MCF 10A (cell line): ENCODE measurements around the gene SLIRP. TPM values are rescaled to one million over a fixed set of nuclear protein-coding genes. Genes with fewer than 3 reads are reported as not detected.

Experiments
- BruUV-seq: library from RNA; stranded (reverse); fragments of 400-500 nt; replicated peaks from 2 replicates; lab custom pipeline; 2021; lab: Mats Ljungman, UMichigan
- CTCF ChIA-PET: fragments of 300-600 bp; sonication (Branson Sonifier 250); formaldehyde crosslinking; extraction: SDS; loops from one replicate; lab custom pipeline; 2021; ENCODE audit warnings: antibody characterized with exemption, inconsistent platforms; lab: Yijun Ruan, JAX
- POLR2A ChIA-PET: fragments of 300-600, 350-650 bp; sonication (Branson Sonifier 250); formaldehyde crosslinking; extraction: SDS; loops from one replicate; lab custom pipeline; 2020; ENCODE audit warnings: antibody characterized with exemption, inconsistent platforms; lab: Yijun Ruan, JAX
- DNase-seq: peaks from one replicate; pipeline ENCODE4 v3.0.0-alpha.2; 2018; ENCODE audit not compliant: unreplicated experiment
- H3K27ac Mint-ChIP-seq: one replicate; pipeline ENCODE4 v1.8.0; 2022; ENCODE audit warnings: mild to moderate bottlenecking, low read depth, mixed read lengths; ENCODE audit not compliant: unreplicated experiment
- H3K27me3 Mint-ChIP-seq: one replicate; pipeline ENCODE4 v1.8.0; 2022; ENCODE audit warnings: mixed read lengths; ENCODE audit not compliant: insufficient read depth, unreplicated experiment
- H3K36me3 Mint-ChIP-seq: one replicate; pipeline ENCODE4 v1.8.0; 2022; ENCODE audit warnings: mild to moderate bottlenecking, moderate library complexity, mixed read lengths; ENCODE audit not compliant: insufficient read depth, unreplicated experiment
- H3K4me1 Mint-ChIP-seq: one replicate; pipeline ENCODE4 v1.8.0; 2022; ENCODE audit warnings: mixed read lengths; ENCODE audit not compliant: insufficient read depth, unreplicated experiment
- H3K4me3 Mint-ChIP-seq: one replicate; pipeline ENCODE4 v1.8.0; 2022; ENCODE audit warnings: mild to moderate bottlenecking, moderate library complexity, mixed read lengths; ENCODE audit not compliant: unreplicated experiment
- H3K9me3 Mint-ChIP-seq: one replicate; pipeline ENCODE4 v1.8.0; 2022; ENCODE audit warnings: mixed read lengths; ENCODE audit not compliant: unreplicated experiment
- intact Hi-C: fragments of 100-400 bp; cut with micrococcal nuclease; formaldehyde crosslinking; loops from 2 replicates; pipeline ENCODE4 v1.14.1; 2022
- total RNA-seq: library from RNA; stranded (reverse); gene quantifications from 2 replicates; pipeline ENCODE4 v1.2.3, GENCODE V29; 2022
- TF ChIP-seq, protein P1 (sequence below): fragments of 200-600 bp; IDR thresholded peaks from one replicate; pipeline ENCODE4 v1.8.0; 2022; ENCODE audit warnings: antibody characterized with exemption, mild to moderate bottlenecking; ENCODE audit not compliant: unreplicated experiment

SLIRP gene
- total RNA-seq, 1 experiment from 2014 or later: 249 TPM

GRCh38 chr14:77717608-77718305 is 9.9 kb downstream of the SLIRP start:
- no peaks in the 10 kb centered on the region for H3K27me3 Mint-ChIP-seq
- peaks cover 100% of the 10 kb centered on the region for H3K36me3 Mint-ChIP-seq
- BruUV-seq: TSS peak; percentile 95
- POLR2A ChIA-PET: interaction anchor here (2.1 to 2.2 kb wide), 2 partner anchors 9 to 35 kb away, joined by 6 to 21 read pairs; partner anchors contain the start of genes ALKBH1 and SLIRP
- CTCF ChIA-PET: interaction anchor here (0.6 to 0.7 kb wide), 3 partner anchors 20 to 848 kb away, joined by 3 to 4 read pairs (median 3); no protein-coding TSS in a partner anchor
- H3K9me3 Mint-ChIP-seq: no peaks in the 10 kb centered on the region
- intact Hi-C loops: no loop called here
- no peak overlapping the region for H3K4me3 Mint-ChIP-seq
- TF ChIP-seq, protein P1, sequence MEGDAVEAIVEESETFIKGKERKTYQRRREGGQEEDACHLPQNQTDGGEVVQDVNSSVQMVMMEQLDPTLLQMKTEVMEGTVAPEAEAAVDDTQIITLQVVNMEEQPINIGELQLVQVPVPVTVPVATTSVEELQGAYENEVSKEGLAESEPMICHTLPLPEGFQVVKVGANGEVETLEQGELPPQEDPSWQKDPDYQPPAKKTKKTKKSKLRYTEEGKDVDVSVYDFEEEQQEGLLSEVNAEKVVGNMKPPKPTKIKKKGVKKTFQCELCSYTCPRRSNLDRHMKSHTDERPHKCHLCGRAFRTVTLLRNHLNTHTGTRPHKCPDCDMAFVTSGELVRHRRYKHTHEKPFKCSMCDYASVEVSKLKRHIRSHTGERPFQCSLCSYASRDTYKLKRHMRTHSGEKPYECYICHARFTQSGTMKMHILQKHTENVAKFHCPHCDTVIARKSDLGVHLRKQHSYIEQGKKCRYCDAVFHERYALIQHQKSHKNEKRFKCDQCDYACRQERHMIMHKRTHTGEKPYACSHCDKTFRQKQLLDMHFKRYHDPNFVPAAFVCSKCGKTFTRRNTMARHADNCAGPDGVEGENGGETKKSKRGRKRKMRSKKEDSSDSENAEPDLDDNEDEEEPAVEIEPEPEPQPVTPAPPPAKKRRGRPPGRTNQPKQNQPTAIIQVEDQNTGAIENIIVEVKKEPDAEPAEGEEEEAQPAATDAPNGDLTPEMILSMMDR: no peak
- no peaks in the 10 kb centered on the region for H3K4me1 Mint-ChIP-seq
- no peak for DNase-seq
- no peak overlapping the region for H3K27ac Mint-ChIP-seq

DNA sequence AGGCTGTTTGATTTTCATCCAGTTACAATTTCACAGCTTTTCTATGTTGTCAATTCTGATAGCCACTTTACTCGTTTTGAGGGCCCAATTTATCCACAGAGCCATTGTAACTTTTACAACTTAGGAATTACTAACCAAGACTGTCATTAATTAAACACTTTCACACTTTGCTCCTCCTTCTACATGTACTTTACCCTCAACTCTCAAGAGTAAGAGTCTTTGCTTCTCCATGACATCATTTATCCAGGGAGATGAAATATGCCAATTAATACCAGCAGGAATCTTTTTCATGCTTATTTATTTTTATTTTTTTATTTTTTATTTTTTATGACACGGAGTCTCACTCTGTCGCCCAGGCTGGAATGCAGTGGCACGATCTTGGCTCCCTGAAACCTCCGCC is 13.5 kb downstream of the SLIRP start:
- H3K36me3 Mint-ChIP-seq: peaks cover 95% of the 10 kb centered on the region
- H3K27me3 Mint-ChIP-seq: no peaks in the 10 kb centered on the region
- H3K4me3 Mint-ChIP-seq: no peak overlapping the region
- POLR2A ChIA-PET: interaction anchor here (1.0 kb wide), 1 partner anchor 14 kb away, joined by 3 read pairs; no protein-coding TSS in a partner anchor
- CTCF ChIA-PET: interaction anchor here (1.3 to 2.2 kb wide), 2 partner anchors 15 to 67 kb away, joined by 4 to 7 read pairs; no protein-coding TSS in a partner anchor
- intact Hi-C loops: no loop called here
- H3K27ac Mint-ChIP-seq: no peak overlapping the region
- no peak for DNase-seq
- TF ChIP-seq, protein P1: no peak
- H3K4me1 Mint-ChIP-seq: no peaks in the 10 kb centered on the region
- H3K9me3 Mint-ChIP-seq: no peaks in the 10 kb centered on the region
- no TSS peak for BruUV-seq

DNA sequence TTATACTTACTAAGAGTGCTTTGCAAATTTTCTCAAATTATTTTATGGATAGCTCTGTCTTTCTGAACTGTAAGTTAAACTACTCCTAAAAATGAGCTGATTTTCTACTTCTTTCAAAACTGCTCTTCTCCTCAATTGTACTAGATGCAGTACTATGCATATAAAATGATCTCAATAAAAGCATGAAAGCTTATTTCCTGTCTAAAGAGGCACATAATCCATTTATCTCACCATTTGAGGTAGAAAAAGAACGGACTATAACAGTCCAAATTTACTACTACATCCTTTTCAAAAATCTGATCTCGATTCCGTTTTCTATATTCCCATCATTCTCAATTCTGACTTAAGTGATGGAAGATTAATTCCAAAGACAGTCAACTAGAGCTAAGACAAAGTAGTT is 14.4 kb downstream of the SLIRP start:
- no peak for DNase-seq
- H3K27ac Mint-ChIP-seq: no peak overlapping the region
- CTCF ChIA-PET: interaction anchor here (0.5 to 1.3 kb wide), 3 partner anchors 16 to 211 kb away, joined by 3 to 4 read pairs (median 4); no protein-coding TSS in a partner anchor
- intact Hi-C loops: no loop called here
- BruUV-seq: no TSS peak
- no peaks in the 10 kb centered on the region for H3K4me1 Mint-ChIP-seq
- TF ChIP-seq, protein P1: no peak
- H3K27me3 Mint-ChIP-seq: no peaks in the 10 kb centered on the region
- H3K36me3 Mint-ChIP-seq: peaks cover 95% of the 10 kb centered on the region
- H3K9me3 Mint-ChIP-seq: no peaks in the 10 kb centered on the region
- POLR2A ChIA-PET: interaction anchor here (1.1 kb wide), 1 partner anchor 10 kb away, joined by 3 read pairs; no protein-coding TSS in a partner anchor
- no peak overlapping the region for H3K4me3 Mint-ChIP-seq

- H3K36me3 Mint-ChIP-seq: peaks cover 99% of the 10 kb centered on the region
- BruUV-seq: no TSS peak
- H3K27ac Mint-ChIP-seq: no peak overlapping the region
- DNase-seq: no peak
- no peaks in the 10 kb centered on the region for H3K9me3 Mint-ChIP-seq
- TF ChIP-seq, protein P1: no peak
- no peaks in the 10 kb centered on the region for H3K27me3 Mint-ChIP-seq
- H3K4me1 Mint-ChIP-seq: no peaks in the 10 kb centered on the region
- H3K4me3 Mint-ChIP-seq: no peak overlapping the region
- ChIA-PET POLR2A (interaction anchor here (2.0 kb wide), 1 partner anchor 11 kb away, joined by 4 read pairs; no protein-coding TSS in a partner anchor), CTCF (no interaction called here)
- intact Hi-C loops: no loop called here
These were observed 23.1 kb downstream of the SLIRP start for GRCh38 chr14:77730976-77731497.
